ENCODE data around the gene DNAAF1.
"Not testable (repeated sequence)": the region's sequence is repeated elsewhere in the genome, so short reads cannot be mapped to it uniquely, and the experiment has no call there.

Gene DNAAF1

GRCh38 chr16:84193480-84193879, 48.4 kb downstream of the DNAAF1 start:
- H3K27ac ChIP-seq (ENCODE audit: low read depth, low read length), result no peak overlapping the region
- peaks cover 0 to 6% of the 10 kb centered on the region in 2 donors for H3K27me3 ChIP-seq (ENCODE audit: control insufficient read depth in 1 of 2, insufficient read depth in 2 of 2, low read length in 2 of 2)
- no peaks in the 10 kb centered on the region for H3K36me3 ChIP-seq (ENCODE audit: insufficient read depth, low read length)
- H3K9me3 ChIP-seq (ENCODE audit: low read length), result no peaks in the 10 kb centered on the region
- H3K4me3 ChIP-seq (ENCODE audit: low read depth in 1 of 2, low read length in 2 of 2), result no peak overlapping the region
- H3K4me1 ChIP-seq (ENCODE audit: insufficient read depth, low read length), result no peaks in the 10 kb centered on the region
- no peak overlapping the region for H3K9ac ChIP-seq (ENCODE audit: low read length)

GRCh38 chr16:84194018-84194417, 48.9 kb downstream of the DNAAF1 start:
- Histone ChIP-seq H3K9ac (ENCODE audit: low read length) (no peak overlapping the region), H3K4me1 (ENCODE audit: insufficient read depth, low read length) (no peaks in the 10 kb centered on the region), H3K9me3 (ENCODE audit: low read length) (no peaks in the 10 kb centered on the region), H3K27ac (ENCODE audit: low read depth, low read length) (no peak overlapping the region), H3K4me3 (ENCODE audit: low read depth in 1 of 2, low read length in 2 of 2) (no peak overlapping the region), H3K36me3 (ENCODE audit: insufficient read depth, low read length) (no peaks in the 10 kb centered on the region), H3K27me3 (ENCODE audit: control insufficient read depth in 1 of 2, insufficient read depth in 2 of 2, low read length in 2 of 2) (peaks cover 0 to 6% of the 10 kb centered on the region in 2 donors)

- Histone ChIP-seq H3K27ac (ENCODE audit: low read depth, low read length) (no peak overlapping the region), H3K27me3 (ENCODE audit: control insufficient read depth in 1 of 2, insufficient read depth in 2 of 2, low read length in 2 of 2) (peaks cover 0 to 6% of the 10 kb centered on the region in 2 donors), H3K36me3 (ENCODE audit: insufficient read depth, low read length) (no peaks in the 10 kb centered on the region), H3K4me3 (ENCODE audit: low read depth in 1 of 2, low read length in 2 of 2) (no peak overlapping the region), H3K9ac (ENCODE audit: low read length) (no peak overlapping the region), H3K9me3 (ENCODE audit: low read length) (no peaks in the 10 kb centered on the region), H3K4me1 (ENCODE audit: insufficient read depth, low read length) (no peaks in the 10 kb centered on the region)
Measured at GRCh38 chr16:84194470-84195200, 49.5 kb downstream of the DNAAF1 start.

- H3K27ac ChIP-seq (ENCODE audit: low read depth, low read length), result no peak overlapping the region
- H3K9me3 ChIP-seq (ENCODE audit: low read length), result no peaks in the 10 kb centered on the region
- peaks cover 0 to 6% of the 10 kb centered on the region in 2 donors for H3K27me3 ChIP-seq (ENCODE audit: control insufficient read depth in 1 of 2, insufficient read depth in 2 of 2, low read length in 2 of 2)
- H3K4me3 ChIP-seq (ENCODE audit: low read depth in 1 of 2, low read length in 2 of 2), result no peak overlapping the region
- no peak overlapping the region for H3K9ac ChIP-seq (ENCODE audit: low read length)
- H3K36me3 ChIP-seq (ENCODE audit: insufficient read depth, low read length), result no peaks in the 10 kb centered on the region
- no peaks in the 10 kb centered on the region for H3K4me1 ChIP-seq (ENCODE audit: insufficient read depth, low read length)
Measured at GRCh38 chr16:84195201-84196093, 50.3 kb downstream of the DNAAF1 start.

- H3K9me3 ChIP-seq (ENCODE audit: low read length), result no peaks in the 10 kb centered on the region
- H3K4me3 ChIP-seq (ENCODE audit: low read depth in 1 of 2, low read length in 2 of 2), result no peak overlapping the region
- H3K4me1 ChIP-seq (ENCODE audit: insufficient read depth, low read length), result no peaks in the 10 kb centered on the region
- H3K27ac ChIP-seq (ENCODE audit: low read depth, low read length), result no peak overlapping the region
- H3K36me3 ChIP-seq (ENCODE audit: insufficient read depth, low read length), result no peaks in the 10 kb centered on the region
- peaks cover 0 to 6% of the 10 kb centered on the region in 2 donors for H3K27me3 ChIP-seq (ENCODE audit: control insufficient read depth in 1 of 2, insufficient read depth in 2 of 2, low read length in 2 of 2)
- no peak overlapping the region for H3K9ac ChIP-seq (ENCODE audit: low read length)
Measured at GRCh38 chr16:84196101-84196500, 51.0 kb downstream of the DNAAF1 start.

- no peak overlapping the region for H3K27ac ChIP-seq (ENCODE audit: low read depth, low read length)
- no peak overlapping the region for H3K4me3 ChIP-seq (ENCODE audit: low read depth in 1 of 2, low read length in 2 of 2)
- no peaks in the 10 kb centered on the region for H3K4me1 ChIP-seq (ENCODE audit: insufficient read depth, low read length)
Measured at GRCh38 chr16:84196727-84197394, 51.8 kb downstream of the DNAAF1 start.

GRCh38 chr16:84197466-84198128, 52.5 kb downstream of the DNAAF1 start:
- Histone ChIP-seq H3K27me3 (ENCODE audit: control insufficient read depth in 1 of 2, insufficient read depth in 2 of 2, low read length in 2 of 2) (peaks cover 0 to 6% of the 10 kb centered on the region in 2 donors), H3K36me3 (ENCODE audit: insufficient read depth, low read length) (no peaks in the 10 kb centered on the region), H3K9me3 (ENCODE audit: low read length) (no peaks in the 10 kb centered on the region), H3K27ac (ENCODE audit: low read depth, low read length) (no peak overlapping the region), H3K4me1 (ENCODE audit: insufficient read depth, low read length) (no peaks in the 10 kb centered on the region), H3K9ac (ENCODE audit: low read length) (no peak overlapping the region), H3K4me3 (ENCODE audit: low read depth in 1 of 2, low read length in 2 of 2) (no peak overlapping the region)

More at GRCh38 chr16:84196727-84197394, 51.8 kb downstream of the DNAAF1 start:
- Histone ChIP-seq H3K27me3 (ENCODE audit: control insufficient read depth in 1 of 2, insufficient read depth in 2 of 2, low read length in 2 of 2) (peaks cover 0 to 6% of the 10 kb centered on the region in 2 donors), H3K36me3 (ENCODE audit: insufficient read depth, low read length) (no peaks in the 10 kb centered on the region), H3K9ac (ENCODE audit: low read length) (no peak overlapping the region), H3K9me3 (ENCODE audit: low read length) (no peaks in the 10 kb centered on the region)

- no peak overlapping the region for H3K4me3 ChIP-seq (ENCODE audit: low read depth in 1 of 2, low read length in 2 of 2)
- no peaks in the 10 kb centered on the region for H3K4me1 ChIP-seq (ENCODE audit: insufficient read depth, low read length)
- H3K9me3 ChIP-seq (ENCODE audit: low read length), result no peaks in the 10 kb centered on the region
- no peak overlapping the region for H3K27ac ChIP-seq (ENCODE audit: low read depth, low read length)
- no peaks in the 10 kb centered on the region for H3K36me3 ChIP-seq (ENCODE audit: insufficient read depth, low read length)
- H3K9ac ChIP-seq (ENCODE audit: low read length), result no peak overlapping the region
- H3K27me3 ChIP-seq (ENCODE audit: control insufficient read depth in 1 of 2, insufficient read depth in 2 of 2, low read length in 2 of 2), result peaks cover 0 to 6% of the 10 kb centered on the region in 2 donors
Measured at GRCh38 chr16:84198401-84198800, 53.3 kb downstream of the DNAAF1 start.

- no peak overlapping the region for H3K27ac ChIP-seq (ENCODE audit: low read depth, low read length)
- H3K27me3 ChIP-seq (ENCODE audit: control insufficient read depth in 1 of 2, insufficient read depth in 2 of 2, low read length in 2 of 2), result peaks cover 0 to 6% of the 10 kb centered on the region in 2 donors
- no peaks in the 10 kb centered on the region for H3K4me1 ChIP-seq (ENCODE audit: insufficient read depth, low read length)
- no peak overlapping the region for H3K9ac ChIP-seq (ENCODE audit: low read length)
- no peak overlapping the region for H3K4me3 ChIP-seq (ENCODE audit: low read depth in 1 of 2, low read length in 2 of 2)
- no peaks in the 10 kb centered on the region for H3K9me3 ChIP-seq (ENCODE audit: low read length)
- no peaks in the 10 kb centered on the region for H3K36me3 ChIP-seq (ENCODE audit: insufficient read depth, low read length)
Measured at GRCh38 chr16:84199097-84199496, 54.0 kb downstream of the DNAAF1 start.

GRCh38 chr16:84199861-84200260, 54.8 kb downstream of the DNAAF1 start:
- Histone ChIP-seq H3K9ac (ENCODE audit: low read length) (no peak overlapping the region), H3K9me3 (ENCODE audit: low read length) (no peaks in the 10 kb centered on the region), H3K36me3 (ENCODE audit: insufficient read depth, low read length) (no peaks in the 10 kb centered on the region)

GRCh38 chr16:84204551-84204950, 59.4 kb downstream of the DNAAF1 start:
- H3K4me1 ChIP-seq (ENCODE audit: insufficient read depth, low read length); H3K27me3 ChIP-seq (ENCODE audit: control insufficient read depth in 1 of 2, insufficient read depth in 2 of 2, low read length in 2 of 2); H3K4me3 ChIP-seq (ENCODE audit: low read depth in 1 of 2, low read length in 2 of 2); H3K36me3 ChIP-seq (ENCODE audit: insufficient read depth, low read length); H3K9me3 ChIP-seq (ENCODE audit: low read length); H3K27ac ChIP-seq (ENCODE audit: low read depth, low read length); H3K9ac ChIP-seq (ENCODE audit: low read length): not testable (repeated sequence)

More at GRCh38 chr16:84199861-84200260, 54.8 kb downstream of the DNAAF1 start:
- H3K4me3 ChIP-seq (ENCODE audit: low read depth in 1 of 2, low read length in 2 of 2), result no peak overlapping the region
- no peaks in the 10 kb centered on the region for H3K4me1 ChIP-seq (ENCODE audit: insufficient read depth, low read length)
- no peak overlapping the region for H3K27ac ChIP-seq (ENCODE audit: low read depth, low read length)
- H3K27me3 ChIP-seq (ENCODE audit: control insufficient read depth in 1 of 2, insufficient read depth in 2 of 2, low read length in 2 of 2), result peaks cover 0 to 6% of the 10 kb centered on the region in 2 donors
